ENCODE results near the gene ACBD6. TPM values are rescaled to one million over a fixed set of nuclear protein-coding genes. Genes with fewer than 3 reads are reported as not detected.

ACBD6 gene
- total RNA-seq, 1 experiment from 2014 or later = 63.7 TPM

DNA sequence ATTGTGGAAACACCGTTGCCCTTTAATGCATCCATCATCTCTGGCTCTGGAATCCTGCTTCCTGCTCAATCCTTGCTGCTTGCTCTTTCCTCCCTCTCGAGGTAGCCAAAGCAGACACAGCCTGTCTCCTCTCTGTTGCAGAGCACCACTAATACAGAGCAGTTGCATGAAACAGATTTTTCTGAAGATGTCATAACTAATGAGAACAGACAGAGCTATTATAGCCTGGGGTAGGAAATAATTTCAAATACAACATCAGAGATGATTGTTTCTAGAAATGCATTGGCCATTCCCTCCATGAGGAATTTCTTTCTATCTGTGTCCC is 23.3 kb upstream of the ACBD6 start:
- DNase-seq (ENCODE audit: low spot score) = no peak
- H3K36me3 ChIP-seq (ENCODE audit: insufficient read depth, low read length, poor library complexity, severe bottlenecking) = no peaks in the 10 kb centered on the region
- no peaks in the 10 kb centered on the region for H3K27me3 ChIP-seq (replicated peaks; ENCODE audit: insufficient read depth, low read depth, low read length, poor library complexity)
- BruUV-seq (replicated peaks) = no TSS peak
- H3K9me3 ChIP-seq (ENCODE audit: low read depth, low read length, poor library complexity, severe bottlenecking) = no peaks in the 10 kb centered on the region
- no peak overlapping the region for H3K27ac ChIP-seq (ENCODE audit: low read depth, low read length, poor library complexity, severe bottlenecking)
- no peaks in the 10 kb centered on the region for H3K4me1 ChIP-seq (ENCODE audit: insufficient read depth, low read length, poor library complexity, severe bottlenecking)
- intact Hi-C loops (cut with micrococcal nuclease; ENCODE audit: unreplicated experiment) = no loop called here
- H3K4me3 ChIP-seq (ENCODE audit: low read depth, low read length, poor library complexity, severe bottlenecking) = no peak overlapping the region
- TF ChIP-seq EZH2 (IDR thresholded peaks at IDR 0.05; ENCODE audit: borderline replicate concordance, low read depth, low read length, poor library complexity, severe bottlenecking) = no peak
- TF ChIP-seq, protein P1, sequence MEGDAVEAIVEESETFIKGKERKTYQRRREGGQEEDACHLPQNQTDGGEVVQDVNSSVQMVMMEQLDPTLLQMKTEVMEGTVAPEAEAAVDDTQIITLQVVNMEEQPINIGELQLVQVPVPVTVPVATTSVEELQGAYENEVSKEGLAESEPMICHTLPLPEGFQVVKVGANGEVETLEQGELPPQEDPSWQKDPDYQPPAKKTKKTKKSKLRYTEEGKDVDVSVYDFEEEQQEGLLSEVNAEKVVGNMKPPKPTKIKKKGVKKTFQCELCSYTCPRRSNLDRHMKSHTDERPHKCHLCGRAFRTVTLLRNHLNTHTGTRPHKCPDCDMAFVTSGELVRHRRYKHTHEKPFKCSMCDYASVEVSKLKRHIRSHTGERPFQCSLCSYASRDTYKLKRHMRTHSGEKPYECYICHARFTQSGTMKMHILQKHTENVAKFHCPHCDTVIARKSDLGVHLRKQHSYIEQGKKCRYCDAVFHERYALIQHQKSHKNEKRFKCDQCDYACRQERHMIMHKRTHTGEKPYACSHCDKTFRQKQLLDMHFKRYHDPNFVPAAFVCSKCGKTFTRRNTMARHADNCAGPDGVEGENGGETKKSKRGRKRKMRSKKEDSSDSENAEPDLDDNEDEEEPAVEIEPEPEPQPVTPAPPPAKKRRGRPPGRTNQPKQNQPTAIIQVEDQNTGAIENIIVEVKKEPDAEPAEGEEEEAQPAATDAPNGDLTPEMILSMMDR (conservative IDR thresholded peaks at IDR 0.05; ENCODE audit: low read depth, low read length) = no peak
- POLR2A ChIA-PET (ENCODE audit: low non-redundant PET) = no interaction called here
- CTCF ChIA-PET = no interaction called here

DNA sequence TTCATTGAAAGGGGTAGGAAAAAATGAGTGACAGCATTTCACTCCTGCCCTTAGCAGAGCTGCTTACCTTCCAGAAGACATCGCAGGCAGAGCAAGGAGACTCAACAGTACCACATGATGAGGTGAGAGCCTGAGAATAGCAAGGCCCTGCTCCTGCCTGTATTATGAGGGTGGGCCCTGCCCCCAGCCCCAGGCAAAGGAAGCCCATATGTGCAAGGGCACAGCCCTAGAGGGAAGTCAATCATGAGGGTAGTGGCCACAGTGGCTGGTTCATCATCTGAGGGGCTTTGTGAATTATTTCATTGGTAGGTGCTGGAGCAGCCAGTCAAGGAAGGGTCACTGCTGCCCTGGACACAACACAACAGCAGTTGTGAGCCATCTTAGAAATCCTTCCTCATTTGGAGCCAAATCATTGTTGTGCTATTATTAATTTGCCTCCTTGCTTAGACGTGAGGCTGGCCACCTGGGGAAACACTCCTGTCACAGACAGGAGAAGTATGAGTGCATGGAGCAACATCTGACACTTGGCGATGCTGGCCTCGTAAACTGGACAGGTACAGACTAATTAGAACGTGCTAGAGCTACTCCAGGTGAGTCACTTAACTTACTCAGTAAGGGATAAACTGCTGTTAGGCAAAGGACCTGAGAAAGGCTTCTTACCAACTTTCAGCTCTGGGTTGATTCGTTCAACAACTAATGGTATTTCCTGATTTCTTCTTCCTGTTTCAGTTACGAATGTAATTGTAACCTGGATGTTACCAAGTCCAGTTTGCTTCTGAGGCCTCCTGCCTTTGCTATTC is 22.7 kb upstream of the ACBD6 start:
- BruUV-seq (replicated peaks) = no TSS peak
- H3K27ac ChIP-seq (ENCODE audit: low read depth, low read length, poor library complexity, severe bottlenecking) = no peak overlapping the region
- POLR2A ChIA-PET (ENCODE audit: low non-redundant PET) = no interaction called here

DNA sequence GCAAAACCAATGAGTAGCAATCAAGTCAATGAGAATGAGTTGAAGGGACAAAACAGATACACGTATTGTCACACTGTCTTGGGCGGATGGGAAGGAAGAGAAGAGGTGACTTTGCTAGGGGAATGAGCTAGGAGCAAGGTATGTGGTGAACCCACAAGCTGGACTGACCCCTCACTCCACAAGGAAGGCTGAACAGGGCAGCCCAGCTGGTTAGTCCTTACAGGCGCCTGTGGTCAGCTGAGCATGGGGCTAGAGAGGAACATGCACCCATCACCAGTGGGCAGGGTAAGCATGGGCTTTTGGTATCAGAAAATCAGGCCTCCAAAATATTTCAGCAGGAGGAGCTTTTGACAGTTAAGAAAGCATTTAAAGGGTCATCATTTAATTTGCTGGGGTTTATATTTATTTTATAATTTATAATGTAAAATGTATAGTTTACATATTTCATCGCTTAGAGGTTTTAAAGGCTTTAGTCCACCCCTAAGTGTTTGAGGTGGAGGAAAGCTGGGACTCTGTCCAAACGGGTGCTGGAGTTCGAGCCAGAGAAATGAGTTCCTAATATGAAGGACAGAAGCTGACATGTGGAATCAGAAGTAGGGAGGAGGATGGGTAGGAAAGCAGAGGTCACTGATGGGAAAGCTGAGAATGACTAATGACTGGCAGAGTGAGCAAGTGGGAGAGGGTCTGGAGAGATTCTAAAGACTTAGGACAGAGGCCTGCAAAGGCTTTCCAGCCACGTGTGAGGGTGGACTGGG is 22.0 kb upstream of the ACBD6 start:
- CTCF ChIA-PET = no interaction called here
- POLR2A ChIA-PET (ENCODE audit: low non-redundant PET) = no interaction called here
- intact Hi-C loops (cut with micrococcal nuclease; ENCODE audit: unreplicated experiment) = no loop called here
- no TSS peak for BruUV-seq (replicated peaks)
- Histone ChIP-seq H3K4me3 (ENCODE audit: low read depth, low read length, poor library complexity, severe bottlenecking) (no peak overlapping the region), H3K27ac (ENCODE audit: low read depth, low read length, poor library complexity, severe bottlenecking) (no peak overlapping the region), H3K27me3 (replicated peaks; ENCODE audit: insufficient read depth, low read depth, low read length, poor library complexity) (no peaks in the 10 kb centered on the region), H3K4me1 (ENCODE audit: insufficient read depth, low read length, poor library complexity, severe bottlenecking) (no peaks in the 10 kb centered on the region), H3K36me3 (ENCODE audit: insufficient read depth, low read length, poor library complexity, severe bottlenecking) (no peaks in the 10 kb centered on the region), H3K9me3 (ENCODE audit: low read depth, low read length, poor library complexity, severe bottlenecking) (no peaks in the 10 kb centered on the region)
- TF ChIP-seq EZH2 (IDR thresholded peaks at IDR 0.05; ENCODE audit: borderline replicate concordance, low read depth, low read length, poor library complexity, severe bottlenecking) = no peak
- TF ChIP-seq, protein P1 (conservative IDR thresholded peaks at IDR 0.05; ENCODE audit: low read depth, low read length) = no peak
- DNase-seq (ENCODE audit: low spot score) = no peak

More for the DNA sequence above, 22.7 kb upstream of the ACBD6 start:
- CTCF ChIA-PET = no interaction called here
- no peak for DNase-seq (ENCODE audit: low spot score)
- no peaks in the 10 kb centered on the region for H3K27me3 ChIP-seq (replicated peaks; ENCODE audit: insufficient read depth, low read depth, low read length, poor library complexity)
- no peak overlapping the region for H3K4me3 ChIP-seq (ENCODE audit: low read depth, low read length, poor library complexity, severe bottlenecking)
- TF ChIP-seq, protein P1 (conservative IDR thresholded peaks at IDR 0.05; ENCODE audit: low read depth, low read length) = no peak
- no peak for TF ChIP-seq EZH2 (IDR thresholded peaks at IDR 0.05; ENCODE audit: borderline replicate concordance, low read depth, low read length, poor library complexity, severe bottlenecking)
- H3K9me3 ChIP-seq (ENCODE audit: low read depth, low read length, poor library complexity, severe bottlenecking) = no peaks in the 10 kb centered on the region
- no peaks in the 10 kb centered on the region for H3K36me3 ChIP-seq (ENCODE audit: insufficient read depth, low read length, poor library complexity, severe bottlenecking)
- intact Hi-C loops (cut with micrococcal nuclease; ENCODE audit: unreplicated experiment) = no loop called here
- H3K4me1 ChIP-seq (ENCODE audit: insufficient read depth, low read length, poor library complexity, severe bottlenecking) = no peaks in the 10 kb centered on the region
